Upper lobe of right lung (tissue), 1 donor: ENCODE results near the gene ZFP36L2. TPM values are rescaled to one million over a fixed set of nuclear protein-coding genes. Genes with fewer than 3 reads are reported as not detected.
A peak's percentile ranks its signal among the peaks of the same experiment; 100 is the strongest.

Experiments
- ATAC-seq: fragments of 200-7000 bp; cut with Tn5 transposase; one replicate; pipeline ENCODE4 v1.9.1; 2020; ENCODE audit warnings: mild to moderate bottlenecking, moderate library complexity
- DNase-seq: peaks from one replicate; pipeline ENCODE4 v3.0.0-alpha.2; 2020
- H3K27ac ChIP-seq: fragments of 200-600 bp; one replicate; pipeline ENCODE4 v1.8.0; 2022
- H3K27me3 ChIP-seq: fragments of 200-600 bp; one replicate; pipeline ENCODE4 v1.8.0; 2022; ENCODE audit warnings: mild to moderate bottlenecking
- H3K36me3 ChIP-seq: fragments of 200-600 bp; one replicate; pipeline ENCODE4 v1.8.0; 2022
- H3K4me1 ChIP-seq: fragments of 200-600 bp; one replicate; pipeline ENCODE4 v1.8.0; 2022
- H3K4me3 ChIP-seq: fragments of 200-600 bp; one replicate; pipeline ENCODE4 v1.8.0; 2022; ENCODE audit warnings: mild to moderate bottlenecking
- H3K9me3 ChIP-seq: fragments of 200-600 bp; one replicate; pipeline ENCODE4 v1.8.0; 2022
- intact Hi-C: fragments of 100-400 bp; cut with DNase I; formaldehyde crosslinking; loops from one replicate; pipeline ENCODE4 v1.11.0; 2022
- total RNA-seq: library from RNA; stranded (reverse); fragmentation: NEBNext Ultra II Directional; extraction: Animal tissue kit (Norgen Biotek cat#: 25700); gene quantifications from one replicate; pipeline ENCODE4 v1.2.1, GENCODE V29; 2021
- TF ChIP-seq, protein P1 (sequence below): fragments of 200-600 bp; IDR thresholded peaks from one replicate; pipeline ENCODE4 v1.8.0; 2022; ENCODE audit warnings: antibody characterized with exemption
- donor health status: DM: no; HTN: yes; CAD: no; lungs with severe emphysema.

The ZFP36L2 gene
- total RNA-seq, 1 donor from 2014 or later: 139 TPM

DNA sequence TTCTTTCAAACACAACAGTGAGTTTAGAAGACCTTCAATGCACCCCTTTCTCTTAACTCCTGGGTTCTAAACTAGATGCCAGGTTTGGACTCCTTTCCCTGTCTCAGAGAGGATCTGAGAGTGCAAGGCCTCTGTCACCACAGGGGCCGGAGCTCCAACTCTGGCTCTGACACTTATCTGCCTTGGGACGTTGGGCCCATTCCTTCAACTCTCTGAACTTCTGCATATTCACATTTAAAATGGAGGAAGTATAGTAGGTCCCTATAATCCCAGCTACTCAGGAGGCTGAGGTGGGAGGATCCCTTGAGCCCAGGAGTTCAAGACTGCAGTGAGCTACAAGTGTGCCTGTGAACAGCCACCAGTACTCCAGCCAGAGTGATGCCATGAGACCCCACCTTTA, 44.1 kb upstream of the ZFP36L2 start:
- intact Hi-C loops: no loop called here
- H3K36me3 ChIP-seq: no peaks in the 10 kb centered on the region

DNA sequence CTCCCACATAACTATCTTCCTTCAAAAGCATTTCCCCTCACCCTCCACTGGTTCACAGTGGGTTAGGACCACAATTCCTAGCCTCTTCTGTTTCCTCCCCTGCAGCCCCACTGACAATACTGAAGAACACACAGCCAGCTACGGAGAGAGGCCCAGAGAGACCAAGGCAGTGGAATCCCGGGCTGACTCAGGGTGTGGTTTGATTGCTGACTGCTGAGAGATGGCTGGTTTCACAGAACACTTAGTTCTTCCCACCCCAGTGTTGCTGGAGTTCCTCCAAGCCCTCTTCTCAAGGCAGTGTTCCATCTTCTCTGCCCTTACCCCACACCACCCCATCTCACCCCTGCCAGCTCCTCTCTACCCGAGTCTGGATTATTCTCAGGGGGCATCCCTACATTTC, 43.3 kb upstream of the ZFP36L2 start:
- no peak for DNase-seq
- H3K4me1 ChIP-seq: peaks cover 28% of the 10 kb centered on the region
- ATAC-seq: peak; percentile 70

More for the DNA sequence above, 44.1 kb upstream of the ZFP36L2 start:
- Histone ChIP-seq H3K27ac (peak overlapping the region; percentile 82), H3K4me3 (no peak overlapping the region), H3K9me3 (no peaks in the 10 kb centered on the region), H3K27me3 (no peaks in the 10 kb centered on the region), H3K4me1 (peaks cover 28% of the 10 kb centered on the region)
- TF ChIP-seq, protein P1, sequence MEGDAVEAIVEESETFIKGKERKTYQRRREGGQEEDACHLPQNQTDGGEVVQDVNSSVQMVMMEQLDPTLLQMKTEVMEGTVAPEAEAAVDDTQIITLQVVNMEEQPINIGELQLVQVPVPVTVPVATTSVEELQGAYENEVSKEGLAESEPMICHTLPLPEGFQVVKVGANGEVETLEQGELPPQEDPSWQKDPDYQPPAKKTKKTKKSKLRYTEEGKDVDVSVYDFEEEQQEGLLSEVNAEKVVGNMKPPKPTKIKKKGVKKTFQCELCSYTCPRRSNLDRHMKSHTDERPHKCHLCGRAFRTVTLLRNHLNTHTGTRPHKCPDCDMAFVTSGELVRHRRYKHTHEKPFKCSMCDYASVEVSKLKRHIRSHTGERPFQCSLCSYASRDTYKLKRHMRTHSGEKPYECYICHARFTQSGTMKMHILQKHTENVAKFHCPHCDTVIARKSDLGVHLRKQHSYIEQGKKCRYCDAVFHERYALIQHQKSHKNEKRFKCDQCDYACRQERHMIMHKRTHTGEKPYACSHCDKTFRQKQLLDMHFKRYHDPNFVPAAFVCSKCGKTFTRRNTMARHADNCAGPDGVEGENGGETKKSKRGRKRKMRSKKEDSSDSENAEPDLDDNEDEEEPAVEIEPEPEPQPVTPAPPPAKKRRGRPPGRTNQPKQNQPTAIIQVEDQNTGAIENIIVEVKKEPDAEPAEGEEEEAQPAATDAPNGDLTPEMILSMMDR: no peak
- ATAC-seq (no peak), DNase-seq (no peak)

DNA sequence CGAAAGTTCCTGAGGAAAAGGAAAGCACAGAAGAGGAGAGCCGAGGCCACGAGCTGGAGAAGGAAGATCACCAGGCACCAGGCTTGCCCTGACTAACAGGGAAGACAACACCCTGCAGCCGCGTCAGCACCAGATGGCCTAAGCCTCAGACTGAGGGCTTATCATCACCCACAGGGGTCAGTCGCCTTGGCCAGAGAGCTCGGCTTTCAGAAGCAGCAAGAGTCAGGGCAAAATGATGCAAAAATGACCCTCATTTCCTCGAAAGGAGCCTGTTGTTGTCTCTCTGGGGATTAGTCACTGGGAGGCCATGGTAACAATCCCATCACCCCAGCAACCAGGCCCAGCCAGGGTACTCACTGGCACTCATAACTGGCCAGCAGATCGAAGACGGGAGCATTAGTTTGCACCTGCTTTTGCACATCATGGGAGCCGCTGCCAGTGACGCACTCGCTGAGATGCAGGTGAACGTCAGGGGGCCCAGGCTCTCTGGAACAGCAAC, 42.7 kb upstream of the ZFP36L2 start:
- Histone ChIP-seq H3K4me1 (peaks cover 28% of the 10 kb centered on the region), H3K4me3 (no peak overlapping the region), H3K36me3 (no peaks in the 10 kb centered on the region), H3K27ac (peak overlapping the region; percentile 82), H3K9me3 (no peaks in the 10 kb centered on the region), H3K27me3 (no peaks in the 10 kb centered on the region)
- DNase-seq: peak; percentile 76
- TF ChIP-seq, protein P1: peak; percentile 10
- peak; percentile 72 for ATAC-seq
- intact Hi-C loops: no loop called here

More for the DNA sequence above, 43.3 kb upstream of the ZFP36L2 start:
- TF ChIP-seq, protein P1: no peak
- intact Hi-C loops: no loop called here
- Histone ChIP-seq H3K27me3 (no peaks in the 10 kb centered on the region), H3K4me3 (no peak overlapping the region), H3K36me3 (no peaks in the 10 kb centered on the region), H3K27ac (peak overlapping the region; percentile 82), H3K9me3 (no peaks in the 10 kb centered on the region)

DNA sequence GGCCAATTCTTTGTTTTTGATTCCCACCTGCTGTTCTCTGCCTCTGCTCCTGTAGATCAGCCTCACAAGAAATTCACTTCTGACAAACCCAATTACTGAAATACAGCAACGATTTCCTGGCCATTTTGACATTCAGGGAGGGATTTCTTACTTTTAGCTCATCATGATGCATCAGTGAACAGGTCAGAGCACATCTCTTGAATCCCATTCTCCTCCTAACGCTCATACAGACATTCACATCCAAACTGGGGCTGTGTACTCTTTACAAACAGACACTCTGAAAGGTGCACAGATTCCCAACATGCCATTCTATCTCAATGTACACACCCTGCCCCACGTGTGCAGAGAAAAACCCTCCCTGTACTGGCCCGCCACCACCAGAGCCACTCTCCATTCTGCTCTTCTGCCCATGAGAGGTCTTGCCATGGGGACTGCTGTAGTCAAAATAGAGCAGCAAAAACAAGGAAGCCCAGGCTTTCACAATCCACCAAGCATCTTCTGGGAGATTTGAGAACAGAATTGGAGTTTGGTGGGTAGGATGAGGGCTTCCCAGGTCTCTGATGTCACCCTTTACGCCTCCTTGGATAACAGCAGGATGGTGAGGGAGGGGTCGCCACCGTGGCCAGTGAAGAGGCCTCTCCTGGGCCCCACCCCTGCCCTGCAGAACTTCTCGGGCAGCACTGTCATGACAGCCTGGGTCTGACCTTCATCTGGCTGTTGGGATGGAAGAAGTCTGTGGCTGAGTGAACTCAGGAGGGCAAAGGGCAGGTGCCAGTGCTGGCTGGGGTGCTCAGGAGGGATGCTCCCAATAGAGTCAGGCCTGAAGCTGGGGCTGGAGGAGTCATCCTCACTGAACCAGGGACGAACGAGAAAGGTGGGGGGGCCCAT, 41.9 kb upstream of the ZFP36L2 start:
- intact Hi-C loops: no loop called here
- no peak for DNase-seq
- Histone ChIP-seq H3K36me3 (no peaks in the 10 kb centered on the region), H3K4me1 (peaks cover 28% of the 10 kb centered on the region), H3K27ac (peak overlapping the region; percentile 82), H3K4me3 (no peak overlapping the region), H3K27me3 (no peaks in the 10 kb centered on the region), H3K9me3 (no peaks in the 10 kb centered on the region)
- ATAC-seq: no peak
- TF ChIP-seq, protein P1: no peak

DNA sequence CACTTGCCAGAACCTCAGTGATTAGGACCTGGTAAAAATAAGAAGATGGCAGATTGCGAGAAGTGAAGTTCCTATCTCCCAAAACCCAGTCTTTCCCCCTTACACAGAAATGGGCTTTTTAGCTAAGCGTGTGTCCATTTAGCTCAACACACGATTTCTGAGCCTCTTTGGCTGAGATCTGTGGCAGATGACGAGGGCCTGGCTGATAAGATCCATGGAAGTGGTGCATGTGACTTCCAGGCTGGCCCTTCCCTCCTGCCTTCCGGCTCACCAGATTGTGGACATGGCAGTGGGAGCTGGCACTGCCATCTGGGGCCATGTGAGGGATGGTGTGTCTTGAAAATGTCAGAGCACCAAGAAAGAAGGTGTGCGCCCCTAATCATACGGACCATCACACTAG, 41.0 kb upstream of the ZFP36L2 start:
- TF ChIP-seq, protein P1: no peak
- H3K27ac ChIP-seq: no peak overlapping the region
- intact Hi-C loops: no loop called here

More for the DNA sequence above, 41.0 kb upstream of the ZFP36L2 start:
- Histone ChIP-seq H3K4me3 (no peak overlapping the region), H3K27me3 (no peaks in the 10 kb centered on the region), H3K4me1 (peaks cover 28% of the 10 kb centered on the region), H3K9me3 (no peaks in the 10 kb centered on the region), H3K36me3 (no peaks in the 10 kb centered on the region)
- DNase-seq (no peak), ATAC-seq (no peak)
